Sigmoid colon (tissue), 7 donors: ENCODE measurements around the gene VPS8. TPM values are rescaled to one million over a fixed set of nuclear protein-coding genes. Genes with fewer than 3 reads are reported as not detected.

Experiments
- DNase-seq: peaks from one replicate; pipeline ENCODE4 v3.0.0-alpha.2; 2019
- H3K27ac ChIP-seq, 4 donors: fragments of 200-600 bp; sonication (generic); one replicate each; pipeline ENCODE4 v1.5.1; 2016 to 2019; ENCODE audit warnings: mild to moderate bottlenecking in 1 of 4
- H3K27me3 ChIP-seq, 3 donors: fragments of 200-600 bp; sonication (generic); one replicate each; pipeline ENCODE4 v1.5.1; 2019; ENCODE audit warnings: mild to moderate bottlenecking in 1 of 3
- H3K36me3 ChIP-seq, 4 donors: fragments of 200-600 bp; sonication (generic); one replicate each; pipeline ENCODE4 v1.5.1; 2016 to 2019
- H3K4me1 ChIP-seq, 4 donors: fragments of 200-600 bp; sonication (generic); one replicate each; pipeline ENCODE4 v1.5.1; 2017 to 2019
- H3K4me3 ChIP-seq, 4 donors: fragments of 200-600 bp; sonication (generic); one replicate each; pipeline ENCODE4 v1.5.1; 2017 to 2019; ENCODE audit warnings: mild to moderate bottlenecking in 2 of 4, moderate library complexity in 1 of 4
- H3K9me3 ChIP-seq, 4 donors: fragments of 200-600 bp in 3 of 4; sonication (generic) in 3 of 4; one replicate each; pipeline versions ENCODE4 v1.5.1 to v1.6.1; 2013 to 2019
- CTCF ChIP-seq, 4 experiments: fragments of 450-650 bp in 3 of 4; fragments of 200-600 bp in 1 of 4; IDR thresholded peaks; one replicate each; pipeline ENCODE4 v1.5.1; 2016 to 2019; ENCODE audit warnings: antibody characterized with exemption in 4 of 4, mild to moderate bottlenecking in 3 of 4, moderate library complexity in 2 of 4
- EP300 ChIP-seq, 4 donors: sonication (generic); formaldehyde crosslinking; IDR thresholded peaks; one replicate each; pipeline ENCODE4 v1.6.1; 2017; ENCODE audit warnings: antibody characterized with exemption in 4 of 4
- POLR2A ChIP-seq, 2 donors: fragments of 450-650 bp; IDR thresholded peaks; one replicate each; pipeline ENCODE4 v1.6.1; 2016; ENCODE audit warnings: antibody characterized with exemption in 2 of 2, mild to moderate bottlenecking in 2 of 2, moderate library complexity in 2 of 2
- POLR2AphosphoS5 ChIP-seq, 4 donors: sonication (generic); formaldehyde crosslinking; IDR thresholded peaks; one replicate each; pipeline ENCODE4 v1.6.1; 2017; ENCODE audit warnings: antibody characterized with exemption in 4 of 4
- WGBS, 2 donors: extraction: QIAGEN DNeasy Blood & Tissue Kit; methylation state at CpG; one replicate each; pipeline ENCODE4 v1.1.7; 2013; 5-methylcytosine and 5-hydroxymethylcytosine counted together
- intact Hi-C: fragments of 100-400 bp; cut with DNase I; formaldehyde crosslinking; loops from one replicate; pipeline ENCODE4 v1.15.1; 2023
- polyA plus RNA-seq, 3 donors: library from polyadenylated mRNA; stranded (reverse); fragments of 200-250 nt; gene quantifications; one replicate each; pipeline ENCODE4 v1.2.3, GENCODE V29; 2013
- total RNA-seq, 4 donors: library from RNA; depleted of rRNA; stranded (reverse); fragments of >200 nt; gene quantifications; one replicate each; pipeline ENCODE4 v1.1.0, GENCODE V29; 2016
- donor health status: healthy with polysubstance abuse.
- donor health status: Bipolar disorder and iron deficiency.
- donor health status: healthy.

VPS8 gene
- total and polyA plus RNA-seq, 7 donors, result 12.0 to 64.5 (median 34.6) TPM

GRCh38 chr3:184795522-184796190 lies 16.3 kb upstream of the VPS8 start:
- H3K4me3 ChIP-seq, result no peak overlapping the region
- H3K9me3 ChIP-seq, result no peaks in the 10 kb centered on the region
- H3K4me1 ChIP-seq, result no peaks in the 10 kb centered on the region
- intact Hi-C loops, result no loop called here
- 64 to 68% methylated on average over 4 of the region's 4 CpGs for WGBS, 2 donors
- no peaks in the 10 kb centered on the region for H3K36me3 ChIP-seq
- DNase-seq, result no peak
- TF ChIP-seq POLR2AphosphoS5 (IDR thresholded peaks at IDR 0.05), result no peak
- TF ChIP-seq EP300 (IDR thresholded peaks at IDR 0.05), result no peak
- TF ChIP-seq POLR2A (IDR thresholded peaks at IDR 0.05), result no peak
- no peak for TF ChIP-seq CTCF (IDR thresholded peaks at IDR 0.05)
- peaks cover 0 to 5% (median 0%) of the 10 kb centered on the region in 3 donors for H3K27me3 ChIP-seq
- H3K27ac ChIP-seq, result no peak overlapping the region

- intact Hi-C loops, result no loop called here
- Histone ChIP-seq H3K27me3 (peaks cover 0 to 5% (median 0%) of the 10 kb centered on the region in 3 donors), H3K9me3 (no peaks in the 10 kb centered on the region), H3K4me3 (no peak overlapping the region), H3K36me3 (no peaks in the 10 kb centered on the region), H3K4me1 (no peaks in the 10 kb centered on the region), H3K27ac (no peak overlapping the region)
- TF ChIP-seq POLR2A (IDR thresholded peaks at IDR 0.05) (no peak), CTCF (IDR thresholded peaks at IDR 0.05) (no peak), POLR2AphosphoS5 (IDR thresholded peaks at IDR 0.05) (no peak), EP300 (IDR thresholded peaks at IDR 0.05) (no peak)
- DNase-seq, result no peak
- 82 to 84% methylated on average over 8 of the region's 8 CpGs for WGBS, 2 donors
Observed at GRCh38 chr3:184796551-184796950, 15.4 kb upstream of the VPS8 start.

- Histone ChIP-seq H3K27ac (no peak overlapping the region), H3K4me1 (no peaks in the 10 kb centered on the region), H3K27me3 (peaks cover 0 to 5% (median 0%) of the 10 kb centered on the region in 3 donors), H3K36me3 (no peaks in the 10 kb centered on the region), H3K9me3 (no peaks in the 10 kb centered on the region), H3K4me3 (no peak overlapping the region)
- TF ChIP-seq POLR2A (IDR thresholded peaks at IDR 0.05) (no peak), POLR2AphosphoS5 (IDR thresholded peaks at IDR 0.05) (no peak), EP300 (IDR thresholded peaks at IDR 0.05) (no peak), CTCF (IDR thresholded peaks at IDR 0.05) (no peak)
- 92 to 95% methylated on average over 3 of the region's 3 CpGs for WGBS, 2 donors
- DNase-seq, result no peak
- intact Hi-C loops, result no loop called here
Observed at GRCh38 chr3:184796954-184797353, 15.0 kb upstream of the VPS8 start.

GRCh38 chr3:184798120-184798519 lies 13.8 kb upstream of the VPS8 start:
- H3K4me3 ChIP-seq, result no peak overlapping the region
- H3K4me1 ChIP-seq, result no peaks in the 10 kb centered on the region
- H3K27ac ChIP-seq, result no peak overlapping the region
- no peaks in the 10 kb centered on the region for H3K36me3 ChIP-seq
- TF ChIP-seq EP300 (IDR thresholded peaks at IDR 0.05), result no peak
- no peak for TF ChIP-seq CTCF (IDR thresholded peaks at IDR 0.05)
- no peak for TF ChIP-seq POLR2A (IDR thresholded peaks at IDR 0.05)
- TF ChIP-seq POLR2AphosphoS5 (IDR thresholded peaks at IDR 0.05), result no peak
- intact Hi-C loops, result no loop called here
- no peaks in the 10 kb centered on the region for H3K9me3 ChIP-seq
- DNase-seq, result no peak
- H3K27me3 ChIP-seq, result peaks cover 0 to 5% (median 0%) of the 10 kb centered on the region in 3 donors
- 68 to 78% methylated on average over 3 of the region's 3 CpGs for WGBS, 2 donors
